ENCODE results near the gene HNRNPA1. TPM values are rescaled to one million over a fixed set of nuclear protein-coding genes. Genes with fewer than 3 reads are reported as not detected.

Gene HNRNPA1
- total and polyA plus RNA-seq, 9 of the 15 experiments (the other 6 are each of a cell fraction or from before 2014, with no cell fraction given) = 1,166 to 2,703 (median 1,815) TPM

- TF ChIP-seq HNRNPH1 (optimal IDR thresholded peaks at IDR 0.05; ENCODE audit: low read depth, low read length) = no peak
- TF ChIP-seq TBP (optimal IDR thresholded peaks at IDR 0.05; ENCODE audit: low read depth, low read length) = no peak
- TF ChIP-seq MECOM (CRISPR knock-in tag; IDR thresholded peaks at IDR 0.05) = 0 out of 2 replicates have a peak, but pooled peaks have one; percentile 7
- no peak for TF ChIP-seq ERF (CRISPR knock-in tag; IDR thresholded peaks at IDR 0.05)
- no peak for TF ChIP-seq NFIC (IDR thresholded peaks at IDR 0.05)
- no peak for TF ChIP-seq HDAC2 (IDR thresholded peaks at IDR 0.05)
- TF ChIP-seq FOXA1 (IDR thresholded peaks at IDR 0.05; ENCODE audit: borderline replicate concordance) = no peak
- TF ChIP-seq ZBTB11 (CRISPR knock-in tag; IDR thresholded peaks at IDR 0.05) = no peak
These were observed 18.6 kb upstream of the HNRNPA1 start (continued) for GRCh38 chr12:54261815-54262402.

All from K562 (cell line).